Panc1 (cell line): ENCODE data around the gene DCAF10.
"Not testable (repeated sequence)": the region's sequence is repeated elsewhere in the genome, so short reads cannot be mapped to it uniquely, and the experiment has no call there.

Source experiments
- CTCF ChIP-seq: fragments of 450-650 bp; IDR thresholded peaks from 2 replicates; pipeline ENCODE4 v1.5.1; 2017; ENCODE audit warnings: mild to moderate bottlenecking
- POLR2AphosphoS5 ChIP-seq: IDR thresholded peaks from 2 replicates; pipeline ENCODE4 v1.6.1; 2012; ENCODE audit warnings: mild to moderate bottlenecking, low read depth, low read length, moderate library complexity

DNA sequence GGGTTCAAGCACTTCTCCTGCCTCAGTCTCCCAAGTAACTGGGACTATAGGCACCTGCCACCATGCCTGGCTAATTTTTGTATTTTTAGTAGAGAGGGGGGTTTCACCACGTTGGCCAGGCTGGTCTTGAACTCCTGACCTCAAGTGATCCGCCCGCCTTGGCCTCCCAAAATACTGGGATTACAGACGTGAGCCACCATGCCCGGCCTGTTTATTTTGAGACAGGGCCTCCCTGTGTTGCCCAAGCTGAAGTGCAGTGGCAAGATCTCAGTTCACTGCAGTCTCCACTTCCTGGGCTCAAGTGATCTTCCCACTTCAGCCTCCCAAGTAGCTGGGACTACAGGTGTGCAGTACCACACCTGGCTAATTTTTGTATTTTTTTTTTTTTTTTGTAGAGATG, 109.2 kb downstream of the DCAF10 start:
- TF ChIP-seq CTCF, POLR2AphosphoS5: not testable (repeated sequence)
